GM12874 (cell line): Measurements from ENCODE around the gene TNFAIP8.

Experiments
- CTCF ChIP-seq: IDR thresholded peaks from 2 replicates; pipeline ENCODE4 v1.5.1; 2011; ENCODE audit warnings: low read depth, mild to moderate bottlenecking, control low read depth, low read length, moderate library complexity; ENCODE audit not compliant: insufficient read depth

The TNFAIP8 gene

GRCh38 chr5:119426057-119426456, 70.2 kb downstream of the TNFAIP8 start:
- TF ChIP-seq CTCF = no peak

GRCh38 chr5:119427060-119427459, 71.2 kb downstream of the TNFAIP8 start:
- no peak for TF ChIP-seq CTCF

GRCh38 chr5:119435436-119436132, 79.8 kb downstream of the TNFAIP8 start:
- TF ChIP-seq CTCF = peak; percentile 71

GRCh38 chr5:119439140-119439631, 83.4 kb downstream of the TNFAIP8 start:
- TF ChIP-seq CTCF = no peak

- TF ChIP-seq CTCF = no peak
Observed at GRCh38 chr5:119445544-119445943, 89.7 kb downstream of the TNFAIP8 start.
